ENCODE data around the gene AP5S1. TPM values are rescaled to one million over a fixed set of nuclear protein-coding genes. Genes with fewer than 3 reads are reported as not detected.

AP5S1 gene
- total RNA-seq, 4 donors from 2014 or later: 10.4 to 12.1 (median 11.0) TPM

- Histone ChIP-seq H3K4me1 (peaks cover 0 to 36% (median 13%) of the 10 kb centered on the region in 3 donors), H3K36me3 (peaks cover 0 to 6% of the 10 kb centered on the region in 2 donors), H3K9me3 (no peaks in the 10 kb centered on the region), H3K4me3 (peak overlapping the region; percentile 76 to 84), H3K27me3 (no peaks in the 10 kb centered on the region), H3K27ac (peak overlapping the region; percentile 88 to 94 (median 92))
- no peak for ATAC-seq
- TF ChIP-seq POLR2AphosphoS5 (IDR thresholded peaks at IDR 0.05) (no peak), CTCF (IDR thresholded peaks at IDR 0.05) (no peak), EP300 (IDR thresholded peaks at IDR 0.05) (no peak), POLR2A (IDR thresholded peaks at IDR 0.05) (no peak)
- 7% methylated on average over 6 of the region's 8 CpGs; no CpG with 5 or more reads in 1 of the 2 donors for WGBS, 2 donors (ENCODE audit: low coverage in 1 of 2)
These were observed 27.1 kb downstream of the AP5S1 start for GRCh38 chr20:3847429-3847940.

GRCh38 chr20:3848565-3848964, 28.2 kb downstream of the AP5S1 start:
- TF ChIP-seq CTCF (IDR thresholded peaks at IDR 0.05) (no peak), POLR2AphosphoS5 (IDR thresholded peaks at IDR 0.05) (no peak), EP300 (IDR thresholded peaks at IDR 0.05) (no peak), POLR2A (IDR thresholded peaks at IDR 0.05) (no peak)
- no peak for ATAC-seq
- no peak overlapping the region for H3K4me3 ChIP-seq
- no peaks in the 10 kb centered on the region for H3K27me3 ChIP-seq
- H3K36me3 ChIP-seq: peaks cover 0 to 6% of the 10 kb centered on the region in 2 donors
- WGBS, 2 donors (ENCODE audit: low coverage in 1 of 2): 79 to 83% methylated on average over 1 of the region's 1 CpG
- H3K4me1 ChIP-seq: peaks cover 0 to 36% (median 13%) of the 10 kb centered on the region in 3 donors
- peak overlapping the region in 2 of 4 donors; percentile 16 to 93 for H3K27ac ChIP-seq
- no peaks in the 10 kb centered on the region for H3K9me3 ChIP-seq

- peaks cover 0 to 12% (median 3%) of the 10 kb centered on the region in 3 donors for H3K4me1 ChIP-seq
- H3K27me3 ChIP-seq: no peaks in the 10 kb centered on the region
- TF ChIP-seq POLR2AphosphoS5 (IDR thresholded peaks at IDR 0.05) (no peak), EP300 (IDR thresholded peaks at IDR 0.05) (no peak), POLR2A (IDR thresholded peaks at IDR 0.05) (no peak), CTCF (IDR thresholded peaks at IDR 0.05) (no peak)
- no peaks in the 10 kb centered on the region for H3K9me3 ChIP-seq
- H3K36me3 ChIP-seq: peaks cover 0 to 56% of the 10 kb centered on the region in 2 donors
- H3K27ac ChIP-seq: no peak overlapping the region
- 61 to 63% methylated on average over 2 to 4 of the region's 4 CpGs for WGBS, 2 donors (ENCODE audit: low coverage in 1 of 2)
- ATAC-seq: no peak
- no peak overlapping the region for H3K4me3 ChIP-seq
These were observed 34.1 kb downstream of the AP5S1 start for GRCh38 chr20:3854462-3854871.

GRCh38 chr20:3857405-3857804, 37.1 kb downstream of the AP5S1 start:
- no peaks in the 10 kb centered on the region for H3K27me3 ChIP-seq

More at GRCh38 chr20:3857405-3857804, 37.1 kb downstream of the AP5S1 start:
- no peak overlapping the region for H3K4me3 ChIP-seq
- peaks cover 0 to 9% (median 3%) of the 10 kb centered on the region in 3 donors for H3K4me1 ChIP-seq
- H3K27ac ChIP-seq: no peak overlapping the region
- TF ChIP-seq EP300 (IDR thresholded peaks at IDR 0.05): no peak
- no peak for TF ChIP-seq POLR2AphosphoS5 (IDR thresholded peaks at IDR 0.05)
- no peak for TF ChIP-seq POLR2A (IDR thresholded peaks at IDR 0.05)
- no peak for TF ChIP-seq CTCF (IDR thresholded peaks at IDR 0.05)
- no peak for ATAC-seq
- H3K36me3 ChIP-seq: peaks cover 0 to 84% of the 10 kb centered on the region in 2 donors
- 55 to 73% methylated on average over 5 to 11 of the region's 14 CpGs for WGBS, 2 donors (ENCODE audit: low coverage in 1 of 2)
- no peaks in the 10 kb centered on the region for H3K9me3 ChIP-seq
